GM13976 (cell line): Measurements from ENCODE around the gene LRRC36.

Experiments used
- DNase-seq: peaks from one replicate; pipeline ENCODE4 v3.0.0; 2012; ENCODE audit warnings: low spot score
- CTCF ChIP-seq: IDR thresholded peaks from 2 replicates; pipeline ENCODE4 v1.5.1; 2012; ENCODE audit warnings: borderline replicate concordance, mild to moderate bottlenecking; ENCODE audit not compliant: insufficient read depth; ENCODE audit errors: extremely low read depth, missing control alignments, control extremely low read depth
- in situ Hi-C: fragments of 300-500 bp; cut with MboI; formaldehyde crosslinking; loops from one replicate; pipeline ENCODE4 v1.12.0; 2022; ENCODE audit warnings: low sequenced_read_pairs, mixed read lengths, inconsistent platforms; ENCODE audit not compliant: unreplicated experiment

The LRRC36 gene

GRCh38 chr16:67397036-67397801 is 70.6 kb downstream of the LRRC36 start:
- in situ Hi-C loops: no loop called here
- TF ChIP-seq CTCF: no peak
- no peak for DNase-seq

GRCh38 chr16:67397812-67398545 is 71.4 kb downstream of the LRRC36 start:
- in situ Hi-C loops: no loop called here
- no peak for TF ChIP-seq CTCF
- DNase-seq: no peak

GRCh38 chr16:67398546-67399217 is 72.1 kb downstream of the LRRC36 start:
- no peak for TF ChIP-seq CTCF
- in situ Hi-C loops: no loop called here

GRCh38 chr16:67399218-67399733 is 72.7 kb downstream of the LRRC36 start:
- in situ Hi-C loops: no loop called here
- peak; percentile 89 for DNase-seq
- peak; percentile 75 for TF ChIP-seq CTCF

More at GRCh38 chr16:67398546-67399217, 72.1 kb downstream of the LRRC36 start:
- DNase-seq: no peak

GRCh38 chr16:67399749-67400704 is 73.4 kb downstream of the LRRC36 start:
- no peak for DNase-seq
- no peak for TF ChIP-seq CTCF
- in situ Hi-C loops: loop anchor here (25.0 kb wide), 2 partner anchors 138 to 438 kb away; partner anchors contain the start of gene CES3
